NOMO-1 (cell line): ENCODE measurements around the gene GAPDH.
"Not testable (repeated sequence)": the region's sequence is repeated elsewhere in the genome, so short reads cannot be mapped to it uniquely, and the experiment has no call there.

ENCODE experiments used
- DNase-seq, 2 experiments: peaks; one replicate each; lab custom pipeline; 2025; ENCODE audit not compliant: unreplicated experiment in 2 of 2; lab: John Stamatoyannopoulos, UW

Gene GAPDH

DNA sequence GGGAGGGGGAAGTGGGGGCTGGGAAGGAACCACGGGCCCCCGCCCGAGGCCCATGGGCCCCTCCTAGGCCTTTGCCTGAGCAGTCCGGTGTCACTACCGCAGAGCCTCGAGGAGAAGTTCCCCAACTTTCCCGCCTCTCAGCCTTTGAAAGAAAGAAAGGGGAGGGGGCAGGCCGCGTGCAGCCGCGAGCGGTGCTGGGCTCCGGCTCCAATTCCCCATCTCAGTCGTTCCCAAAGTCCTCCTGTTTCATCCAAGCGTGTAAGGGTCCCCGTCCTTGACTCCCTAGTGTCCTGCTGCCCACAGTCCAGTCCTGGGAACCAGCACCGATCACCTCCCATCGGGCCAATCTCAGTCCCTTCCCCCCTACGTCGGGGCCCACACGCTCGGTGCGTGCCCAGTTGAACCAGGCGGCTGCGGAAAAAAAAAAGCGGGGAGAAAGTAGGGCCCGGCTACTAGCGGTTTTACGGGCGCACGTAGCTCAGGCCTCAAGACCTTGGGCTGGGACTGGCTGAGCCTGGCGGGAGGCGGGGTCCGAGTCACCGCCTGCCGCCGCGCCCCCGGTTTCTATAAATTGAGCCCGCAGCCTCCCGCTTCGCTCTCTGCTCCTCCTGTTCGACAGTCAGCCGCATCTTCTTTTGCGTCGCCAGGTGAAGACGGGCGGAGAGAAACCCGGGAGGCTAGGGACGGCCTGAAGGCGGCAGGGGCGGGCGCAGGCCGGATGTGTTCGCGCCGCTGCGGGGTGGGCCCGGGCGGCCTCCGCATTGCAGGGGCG is at the start of gene GAPDH:
TSS of gene GAPDH (plus strand) at position 595 of the 772 bp plus-strand sequence. CDS start 316 bp downstream, outside the sequence.
- DNase-seq = peak; percentile 95 to 99

DNA sequence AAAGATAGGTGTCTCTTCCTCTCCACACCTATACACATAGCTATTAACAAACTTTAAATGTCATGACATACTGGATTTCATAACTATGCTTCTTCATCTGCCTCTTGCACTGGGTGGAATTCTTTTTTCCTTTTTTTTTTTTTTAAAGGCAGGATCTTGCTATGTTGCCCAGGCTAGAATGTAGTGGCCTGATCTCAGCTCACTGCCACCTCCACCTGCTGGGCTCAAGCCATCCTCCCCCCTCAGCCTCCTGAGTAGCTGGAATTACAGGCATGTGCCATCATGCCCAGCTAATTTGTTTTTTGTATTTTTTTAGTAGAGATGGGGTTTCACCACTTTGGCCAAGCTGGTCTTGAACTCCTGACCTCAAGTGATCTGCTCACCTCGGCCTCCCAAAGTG is 46.1 kb upstream of the GAPDH start:
- DNase-seq = no peak

DNA sequence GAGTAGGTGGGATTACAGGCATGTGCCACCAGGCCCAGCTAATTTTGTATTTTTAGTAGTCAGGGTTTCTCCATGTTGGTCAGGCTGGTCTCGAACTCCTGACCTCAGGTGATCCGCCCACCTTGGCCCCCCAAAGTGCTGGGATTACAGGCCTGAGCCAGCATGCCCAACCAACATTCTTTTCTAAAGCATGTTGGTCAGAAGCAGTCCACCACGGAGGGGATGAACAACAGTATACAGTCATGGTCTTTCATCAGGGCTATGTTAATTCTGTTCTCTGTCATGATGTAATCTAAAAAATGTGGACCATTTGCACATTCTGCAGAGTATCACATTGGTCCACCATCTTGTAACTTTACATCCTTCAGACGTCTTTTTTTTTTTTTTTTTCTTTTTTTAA is 44.9 kb upstream of the GAPDH start:
- no peak for DNase-seq

GRCh38 chr12:6490673-6491072 is 43.6 kb upstream of the GAPDH start:
- DNase-seq = not testable (repeated sequence)

DNA sequence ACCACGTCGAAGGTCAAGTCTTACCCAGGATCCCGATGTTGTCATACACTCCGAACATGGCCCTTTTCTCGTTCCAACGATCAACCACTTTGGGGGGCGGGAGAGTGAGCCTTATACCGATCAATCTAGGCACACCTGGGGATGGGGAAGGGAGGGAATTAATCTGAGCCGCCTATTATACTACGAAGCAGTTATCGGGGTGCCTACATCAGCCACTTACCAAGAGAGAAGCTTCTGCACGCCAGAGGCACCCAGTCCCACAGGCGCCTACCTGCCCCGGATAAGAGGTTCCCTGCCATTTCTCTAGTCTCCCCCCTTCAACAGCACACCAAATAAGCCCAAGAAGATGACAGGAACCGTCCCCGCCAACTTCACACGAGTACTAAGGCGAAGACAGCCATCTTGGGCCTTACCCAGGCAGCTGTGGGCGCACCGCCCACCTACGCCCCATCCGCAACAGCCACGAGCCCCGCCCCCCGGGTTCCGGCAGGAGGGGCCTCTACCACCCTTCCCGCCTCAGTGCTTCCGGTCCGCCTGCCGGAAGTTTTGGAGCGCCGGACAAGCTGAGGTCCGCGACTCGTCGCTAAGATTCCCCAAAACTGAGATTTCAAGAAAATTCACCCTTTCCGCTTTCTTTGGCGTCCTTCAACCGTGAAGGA is 41.4 kb upstream of the GAPDH start, which contains the start of gene MRPL51:
TSS of gene MRPL51 (minus strand) at position 425 of the 659 bp plus-strand sequence. CDS start at position 299, 126 bp downstream.
- peak; percentile 92 to 97 for DNase-seq

DNA sequence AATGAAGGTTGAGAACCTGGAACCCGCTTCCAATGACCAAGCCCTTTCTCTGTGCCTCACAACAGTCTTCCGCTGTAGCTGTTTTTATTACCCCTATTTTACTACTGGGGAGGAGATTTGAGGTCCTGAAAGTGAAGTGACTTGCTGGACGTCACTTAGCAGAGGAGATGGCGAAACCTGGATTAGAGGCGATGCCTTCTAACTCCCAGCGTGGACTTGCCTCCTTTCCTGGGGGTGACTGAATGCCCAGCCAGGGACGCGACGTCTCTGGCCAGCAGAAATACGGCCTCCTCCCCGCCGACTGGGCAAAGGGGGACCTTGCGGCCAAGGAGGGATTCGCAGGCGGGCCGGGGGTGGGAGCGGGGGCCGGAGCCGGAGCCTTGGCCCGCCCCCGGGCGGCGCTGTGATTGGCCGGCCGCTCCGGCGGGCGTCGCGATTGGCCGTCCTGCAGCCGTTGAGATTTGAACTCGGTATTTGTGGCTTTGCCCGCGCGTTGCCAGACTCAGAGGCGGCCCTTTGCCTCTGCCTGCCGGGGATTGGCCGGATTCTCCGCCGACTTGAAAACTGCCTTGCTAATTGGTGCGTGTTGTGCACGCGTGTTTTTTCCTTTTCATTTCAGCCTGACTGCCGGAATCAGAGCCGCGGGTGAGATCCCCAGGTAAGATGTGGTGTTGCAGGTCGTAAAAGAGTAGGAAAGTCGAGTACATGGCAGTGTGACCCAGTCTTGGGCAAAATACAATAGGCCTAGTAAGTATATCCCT is 40.6 kb upstream of the GAPDH start, which contains the start of gene NCAPD2:
TSS of gene NCAPD2 (plus strand) at position 606 of the 761 bp plus-strand sequence. CDS start 997 bp downstream, outside the sequence.
- DNase-seq = peak; percentile 98

- DNase-seq = peak; percentile 11 to 66
These were observed 40.0 kb upstream of the GAPDH start for GRCh38 chr12:6494258-6494743.

DNA sequence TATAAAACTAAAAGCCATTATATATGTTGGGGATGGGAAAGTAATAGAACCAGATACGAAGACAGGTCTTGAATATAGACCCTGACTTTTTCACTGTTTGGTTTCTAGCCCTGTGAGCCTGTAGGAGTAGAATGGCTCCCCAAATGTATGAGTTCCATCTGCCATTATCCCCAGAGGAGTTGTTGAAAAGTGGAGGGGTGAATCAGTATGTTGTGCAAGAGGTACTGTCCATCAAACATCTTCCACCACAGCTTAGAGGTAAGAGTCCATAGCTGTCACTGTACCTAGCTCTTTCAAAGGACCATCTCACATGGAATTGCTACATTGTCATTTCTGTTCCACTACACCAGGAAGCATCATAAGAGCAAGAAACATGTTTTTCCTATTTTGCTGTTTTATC is 39.3 kb upstream of the GAPDH start:
- peak in 1 of 2 experiments; percentile 16 for DNase-seq

- not testable (repeated sequence) for DNase-seq
These were observed 37.0 kb upstream of the GAPDH start for GRCh38 chr12:6497291-6497690.

DNA sequence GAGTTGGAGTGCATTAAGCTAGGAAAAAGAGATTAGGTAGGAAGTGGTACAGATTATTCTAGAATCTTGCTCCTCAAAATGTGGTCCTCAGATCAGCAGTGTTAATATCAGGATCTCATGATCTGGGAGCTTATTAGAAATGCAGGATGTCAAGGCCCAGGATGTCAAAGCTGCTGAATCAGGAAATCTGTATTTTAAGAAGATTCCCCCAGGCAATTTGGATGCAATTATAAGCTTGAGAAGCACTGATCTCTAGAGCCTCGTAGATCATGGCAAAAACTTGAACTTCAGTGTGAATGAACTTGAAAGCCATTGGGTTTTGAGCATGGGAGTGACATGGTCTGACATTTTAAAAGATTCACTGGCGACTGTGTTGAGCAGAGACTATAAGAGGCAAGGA is 33.9 kb upstream of the GAPDH start:
- DNase-seq = no peak

DNA sequence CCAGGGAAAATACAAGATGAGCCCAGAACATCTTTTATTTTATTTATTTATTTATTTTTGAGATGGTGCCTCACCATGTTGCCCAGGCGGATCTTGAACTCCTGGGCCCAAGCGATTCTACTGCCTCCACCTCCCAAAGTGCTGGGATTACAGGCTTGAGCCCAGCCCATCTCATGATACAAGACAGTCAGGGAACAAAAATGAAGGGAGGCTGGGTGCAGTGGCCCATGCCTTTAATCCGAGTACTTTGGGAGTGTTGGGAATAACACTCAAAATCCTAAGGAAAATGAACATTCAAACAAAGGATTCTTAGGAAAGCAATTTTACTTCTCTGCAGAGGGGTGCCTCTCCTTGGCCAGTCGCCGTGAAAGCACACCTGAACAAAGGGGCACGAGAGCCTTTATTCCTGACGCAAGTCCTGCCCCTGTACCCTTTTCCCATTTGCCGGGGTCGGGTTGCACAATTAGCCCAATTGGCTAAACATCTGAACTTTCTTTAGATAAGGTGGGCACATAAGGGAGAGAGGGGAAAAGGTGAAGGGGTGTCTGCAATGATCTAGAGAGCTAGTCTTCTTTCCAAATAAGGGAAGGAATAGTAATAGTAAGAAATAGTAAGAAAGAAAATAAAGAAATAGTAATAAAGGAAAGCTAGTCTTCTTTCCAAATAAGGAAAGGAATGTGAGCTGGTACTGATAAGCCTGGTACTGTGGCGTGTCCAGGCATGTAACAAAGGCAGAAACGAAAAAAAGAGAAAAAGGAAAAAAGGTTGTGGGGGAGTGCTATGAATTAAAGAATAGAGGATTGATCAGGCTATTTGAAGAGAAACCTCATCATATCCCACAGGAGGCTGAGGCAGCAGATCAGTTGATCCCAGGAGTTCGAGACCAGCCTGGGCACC is 27.0 kb upstream of the GAPDH start:
- DNase-seq = no peak

DNA sequence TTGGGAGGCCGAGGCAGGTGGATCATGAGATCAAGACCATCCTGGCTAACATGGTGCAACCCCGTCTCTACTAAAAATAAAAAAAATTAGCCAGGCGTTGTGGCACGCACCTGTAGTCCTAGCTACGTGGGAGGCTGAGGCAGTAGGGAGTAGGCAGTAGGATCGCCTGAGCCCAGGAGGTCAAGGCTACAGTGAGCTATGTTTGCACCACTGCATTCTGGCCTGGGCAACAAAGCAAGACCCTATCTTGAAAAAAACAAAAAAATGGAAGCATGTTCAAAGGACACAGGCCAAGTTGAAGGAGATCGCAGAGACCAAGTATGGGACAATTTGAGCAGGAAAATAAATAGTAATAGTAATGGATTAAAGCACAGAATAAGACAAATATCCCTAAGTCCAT is 26.2 kb upstream of the GAPDH start:
- DNase-seq = no peak

DNA sequence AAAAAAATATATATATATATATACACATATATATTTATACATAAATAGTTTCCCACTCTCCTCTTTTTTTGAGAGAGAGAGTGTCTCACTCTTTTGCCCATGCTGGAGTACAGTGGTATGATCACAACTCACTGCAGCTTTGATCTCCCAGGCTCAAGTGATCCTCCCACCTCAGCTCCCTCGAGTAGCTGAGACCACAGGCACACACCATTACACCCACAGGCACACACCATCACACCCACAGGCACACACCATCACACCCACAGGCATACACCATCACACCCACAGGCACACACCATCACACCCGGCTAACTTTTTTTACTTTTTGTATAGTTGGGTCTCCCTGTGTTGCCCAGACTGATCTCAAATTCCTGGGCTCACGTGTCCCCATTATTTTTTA is 14.1 kb upstream of the GAPDH start:
- no peak for DNase-seq

DNA sequence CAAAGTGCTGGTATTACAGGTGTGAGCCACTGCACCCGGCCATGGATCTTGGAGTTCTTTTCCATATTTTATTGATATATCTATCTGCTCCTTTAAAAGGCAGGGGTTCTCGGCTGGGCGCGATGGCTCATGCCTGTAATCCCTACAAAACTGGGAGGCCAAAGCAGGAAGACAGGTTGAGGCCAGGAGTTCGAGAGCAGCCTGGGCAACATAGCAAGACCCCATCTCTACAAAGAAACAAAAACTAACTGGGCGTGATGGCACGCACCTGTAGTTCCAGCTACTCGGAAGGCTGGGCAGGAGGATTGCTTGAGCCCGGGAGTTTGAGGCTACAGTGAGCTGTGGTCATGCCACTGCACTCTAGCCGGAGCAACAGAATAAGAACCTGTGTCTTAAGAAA is 12.1 kb upstream of the GAPDH start:
- DNase-seq = no peak

DNA sequence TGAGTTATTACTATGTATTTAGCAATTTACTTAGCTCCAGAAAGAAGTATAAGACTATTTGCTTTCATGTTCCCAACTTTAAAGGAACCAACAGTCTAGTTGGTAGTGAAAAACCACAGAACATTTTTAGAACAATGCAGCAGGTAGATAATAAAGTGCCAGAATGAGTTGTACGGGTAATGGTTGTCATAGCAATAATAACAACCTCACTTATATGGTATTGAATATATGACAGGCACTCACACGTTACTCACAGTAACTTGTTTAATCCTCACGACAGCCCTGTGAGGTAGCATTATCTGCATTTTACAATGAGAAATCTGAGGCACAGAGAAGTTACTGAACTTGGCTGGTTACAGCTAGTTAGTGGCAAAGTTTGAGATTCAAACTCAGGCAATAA is 10.6 kb upstream of the GAPDH start:
- DNase-seq = no peak

GRCh38 chr12:6524648-6525047 is 9.7 kb upstream of the GAPDH start:
- no peak for DNase-seq

GRCh38 chr12:6526201-6526600 is 8.1 kb upstream of the GAPDH start:
- no peak for DNase-seq

- no peak for DNase-seq
These were observed 7.4 kb upstream of the GAPDH start for GRCh38 chr12:6526766-6527525.

GRCh38 chr12:6527711-6528110 is 6.6 kb upstream of the GAPDH start:
- DNase-seq = no peak
